Osteocyte (in vitro differentiated cells): Measurements from ENCODE around the gene NKAIN2. TPM values are rescaled to one million over a fixed set of nuclear protein-coding genes. Genes with fewer than 3 reads are reported as not detected.

ENCODE experiments used
- DNase-seq: peaks from one replicate; pipeline ENCODE4 v3.0.0; 2021; ENCODE audit warnings: mixed read lengths; ENCODE audit not compliant: unreplicated experiment; ENCODE audit errors: extremely low spot score
- H3K27ac Mint-ChIP-seq: one replicate; pipeline ENCODE4 v1.8.0; 2021; ENCODE audit warnings: mild to moderate bottlenecking, mixed read lengths; ENCODE audit not compliant: unreplicated experiment
- H3K27me3 Mint-ChIP-seq: one replicate; pipeline ENCODE4 v1.8.0; 2021; ENCODE audit warnings: mixed read lengths; ENCODE audit not compliant: unreplicated experiment
- H3K36me3 Mint-ChIP-seq: one replicate; pipeline ENCODE4 v1.8.0; 2021; ENCODE audit warnings: mixed read lengths; ENCODE audit not compliant: unreplicated experiment
- H3K4me1 Mint-ChIP-seq: one replicate; pipeline ENCODE4 v1.8.0; 2021; ENCODE audit warnings: mixed read lengths; ENCODE audit not compliant: unreplicated experiment
- H3K4me3 Mint-ChIP-seq: one replicate; pipeline ENCODE4 v1.8.0; 2021; ENCODE audit warnings: mild to moderate bottlenecking, moderate library complexity, mixed read lengths; ENCODE audit not compliant: unreplicated experiment
- H3K9me3 Mint-ChIP-seq: one replicate; pipeline ENCODE4 v1.8.0; 2021; ENCODE audit warnings: mixed read lengths; ENCODE audit not compliant: unreplicated experiment
- CTCF ChIP-seq: fragments of 200-600 bp; sonication (generic); IDR thresholded peaks from 2 replicates; pipeline ENCODE4 v1.5.0; 2021; ENCODE audit warnings: antibody characterized with exemption, mild to moderate bottlenecking, moderate library complexity
- total RNA-seq: library from RNA; stranded (reverse); gene quantifications from 2 replicates; pipeline ENCODE4 v1.2.1, GENCODE V29; 2021

Gene NKAIN2
- total RNA-seq, 1 donor from 2014 or later: 17.8 TPM

GRCh38 chr6:123849406-123849805, 45.7 kb downstream of the NKAIN2 start:
- peaks cover 5% of the 10 kb centered on the region for H3K9me3 Mint-ChIP-seq
- DNase-seq: no peak
- H3K4me3 Mint-ChIP-seq: no peak overlapping the region
- no peaks in the 10 kb centered on the region for H3K4me1 Mint-ChIP-seq
- H3K36me3 Mint-ChIP-seq: peaks cover 4% of the 10 kb centered on the region
- TF ChIP-seq CTCF: no peak
- no peaks in the 10 kb centered on the region for H3K27me3 Mint-ChIP-seq
- H3K27ac Mint-ChIP-seq: no peak overlapping the region

GRCh38 chr6:123850555-123850954, 46.9 kb downstream of the NKAIN2 start:
- H3K4me3 Mint-ChIP-seq: no peak overlapping the region
- no peak overlapping the region for H3K27ac Mint-ChIP-seq
- no peaks in the 10 kb centered on the region for H3K4me1 Mint-ChIP-seq
- no peak for DNase-seq
- TF ChIP-seq CTCF: no peak
- H3K27me3 Mint-ChIP-seq: no peaks in the 10 kb centered on the region
- H3K36me3 Mint-ChIP-seq: peaks cover 4% of the 10 kb centered on the region
- peaks cover 5% of the 10 kb centered on the region for H3K9me3 Mint-ChIP-seq

GRCh38 chr6:123854201-123854600, 50.5 kb downstream of the NKAIN2 start:
- H3K4me1 Mint-ChIP-seq: peaks cover 1% of the 10 kb centered on the region
- H3K36me3 Mint-ChIP-seq: peaks cover 4% of the 10 kb centered on the region
- no peak overlapping the region for H3K27ac Mint-ChIP-seq
- H3K27me3 Mint-ChIP-seq: no peaks in the 10 kb centered on the region
- DNase-seq: no peak
- no peak overlapping the region for H3K4me3 Mint-ChIP-seq
- TF ChIP-seq CTCF: no peak
- H3K9me3 Mint-ChIP-seq: peaks cover 5% of the 10 kb centered on the region

GRCh38 chr6:123855506-123855905, 51.8 kb downstream of the NKAIN2 start:
- TF ChIP-seq CTCF: no peak
- Mint-ChIP-seq H3K36me3 (peaks cover 4% of the 10 kb centered on the region), H3K27me3 (no peaks in the 10 kb centered on the region), H3K27ac (no peak overlapping the region), H3K9me3 (peaks cover 5% of the 10 kb centered on the region), H3K4me1 (peaks cover 1% of the 10 kb centered on the region), H3K4me3 (no peak overlapping the region)
- no peak for DNase-seq

- H3K9me3 Mint-ChIP-seq: no peaks in the 10 kb centered on the region
- H3K27me3 Mint-ChIP-seq: no peaks in the 10 kb centered on the region
- DNase-seq: no peak
- no peak overlapping the region for H3K27ac Mint-ChIP-seq
- no peak overlapping the region for H3K4me3 Mint-ChIP-seq
- TF ChIP-seq CTCF: no peak
- H3K4me1 Mint-ChIP-seq: peaks cover 1% of the 10 kb centered on the region
- no peaks in the 10 kb centered on the region for H3K36me3 Mint-ChIP-seq
Measured at GRCh38 chr6:123859291-123859690, 55.6 kb downstream of the NKAIN2 start.
